SIG-M5 (cell line): ENCODE results near the gene FTL.

Experiments used
- DNase-seq: peaks from one replicate; lab custom pipeline; 2025; lab: John Stamatoyannopoulos, UW

FTL gene

GRCh38 chr19:48966541-48967345 lies 1.6 kb downstream of the FTL start:
- DNase-seq, result no peak

- DNase-seq, result peak; percentile 20
Observed at GRCh38 chr19:48967346-48968178, 2.5 kb downstream of the FTL start.

GRCh38 chr19:48968179-48968661 lies 3.1 kb downstream of the FTL start:
- DNase-seq, result no peak

- no peak for DNase-seq
Observed at GRCh38 chr19:48968813-48969218, 3.7 kb downstream of the FTL start.

- DNase-seq, result peak; percentile 20
Observed at GRCh38 chr19:48969276-48970138, 4.4 kb downstream of the FTL start.

- no peak for DNase-seq
Observed at GRCh38 chr19:48970139-48970766, 5.1 kb downstream of the FTL start.

GRCh38 chr19:48970923-48971395 lies 5.8 kb downstream of the FTL start:
- DNase-seq, result no peak

- no peak for DNase-seq
Observed at GRCh38 chr19:48975947-48976847, 11.1 kb downstream of the FTL start.

GRCh38 chr19:48977061-48977460 lies 12.0 kb downstream of the FTL start:
- no peak for DNase-seq

GRCh38 chr19:48982280-48982679 lies 17.2 kb downstream of the FTL start:
- DNase-seq, result no peak

- no peak for DNase-seq
Observed at GRCh38 chr19:48985711-48986110, 20.6 kb downstream of the FTL start.

GRCh38 chr19:48986211-48986610 lies 21.1 kb downstream of the FTL start:
- DNase-seq, result no peak

GRCh38 chr19:48987323-48987722 lies 22.2 kb downstream of the FTL start:
- no peak for DNase-seq

- DNase-seq, result no peak
Observed at GRCh38 chr19:48988286-48988685, 23.2 kb downstream of the FTL start.

- DNase-seq, result no peak
Observed at GRCh38 chr19:48988860-48989259, 23.8 kb downstream of the FTL start.

- no peak for DNase-seq
Observed at GRCh38 chr19:48989701-48990291, 24.7 kb downstream of the FTL start.

- DNase-seq, result no peak
Observed at GRCh38 chr19:48990400-48990799, 25.3 kb downstream of the FTL start.

- DNase-seq, result no peak
Observed at GRCh38 chr19:48991011-48991609, 26.0 kb downstream of the FTL start.

GRCh38 chr19:48991873-48992580 lies 26.9 kb downstream of the FTL start:
- no peak for DNase-seq
